ENCODE results near the gene RNU2-1.
"Not testable (repeated sequence)": the region's sequence is repeated elsewhere in the genome, so short reads cannot be mapped to it uniquely, and the experiment has no call there.

RNU2-1 gene

GRCh38 chr17:43216762-43217613 lies 16.8 kb downstream of the RNU2-1 start:
- DNase-seq: no peak

GRCh38 chr17:43216369-43216761 lies 17.4 kb downstream of the RNU2-1 start:
- DNase-seq: no peak

DNA sequence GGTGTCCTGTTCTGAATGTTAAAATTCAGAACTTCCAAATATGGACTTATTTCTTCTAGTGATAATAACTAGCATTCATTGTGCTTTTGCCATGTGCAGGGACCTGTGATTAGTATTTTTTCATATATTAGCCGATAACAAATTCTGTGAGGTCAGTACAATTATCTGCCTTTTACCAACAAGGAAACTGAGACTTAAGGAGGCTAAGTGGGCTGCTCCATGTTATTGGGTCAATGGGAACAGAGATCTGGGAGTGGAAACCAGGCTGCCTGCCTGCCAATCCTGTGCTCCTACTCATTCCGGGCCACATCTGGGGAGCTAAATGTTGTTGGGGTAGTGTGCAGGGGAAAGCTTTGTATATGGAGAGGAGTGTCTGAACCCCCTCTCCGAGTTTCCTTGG lies 18.4 kb downstream of the RNU2-1 start:
- DNase-seq: no peak

DNA sequence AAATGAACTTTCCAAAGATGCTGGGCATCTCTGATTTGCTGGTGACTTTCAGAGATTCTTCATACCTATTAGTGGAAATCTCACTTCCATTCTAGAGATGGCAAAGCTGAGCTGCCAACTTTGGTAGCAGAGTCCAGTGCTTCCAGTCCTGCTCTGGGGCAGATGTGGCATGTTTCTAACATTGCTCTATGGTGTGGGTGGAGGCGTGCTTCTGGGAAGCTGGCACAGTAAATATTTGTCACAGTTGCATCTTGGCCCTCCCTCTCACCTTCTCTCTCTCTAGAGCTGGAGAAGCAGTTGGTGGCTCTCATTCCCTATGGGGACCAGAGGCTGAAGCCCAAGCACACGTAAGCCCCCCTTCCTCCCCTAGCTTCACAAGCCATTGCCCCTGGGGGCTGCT lies 20.2 kb downstream of the RNU2-1 start:
- no peak for DNase-seq

GRCh38 chr17:43212641-43213490 lies 20.9 kb downstream of the RNU2-1 start:
- DNase-seq: no peak

DNA sequence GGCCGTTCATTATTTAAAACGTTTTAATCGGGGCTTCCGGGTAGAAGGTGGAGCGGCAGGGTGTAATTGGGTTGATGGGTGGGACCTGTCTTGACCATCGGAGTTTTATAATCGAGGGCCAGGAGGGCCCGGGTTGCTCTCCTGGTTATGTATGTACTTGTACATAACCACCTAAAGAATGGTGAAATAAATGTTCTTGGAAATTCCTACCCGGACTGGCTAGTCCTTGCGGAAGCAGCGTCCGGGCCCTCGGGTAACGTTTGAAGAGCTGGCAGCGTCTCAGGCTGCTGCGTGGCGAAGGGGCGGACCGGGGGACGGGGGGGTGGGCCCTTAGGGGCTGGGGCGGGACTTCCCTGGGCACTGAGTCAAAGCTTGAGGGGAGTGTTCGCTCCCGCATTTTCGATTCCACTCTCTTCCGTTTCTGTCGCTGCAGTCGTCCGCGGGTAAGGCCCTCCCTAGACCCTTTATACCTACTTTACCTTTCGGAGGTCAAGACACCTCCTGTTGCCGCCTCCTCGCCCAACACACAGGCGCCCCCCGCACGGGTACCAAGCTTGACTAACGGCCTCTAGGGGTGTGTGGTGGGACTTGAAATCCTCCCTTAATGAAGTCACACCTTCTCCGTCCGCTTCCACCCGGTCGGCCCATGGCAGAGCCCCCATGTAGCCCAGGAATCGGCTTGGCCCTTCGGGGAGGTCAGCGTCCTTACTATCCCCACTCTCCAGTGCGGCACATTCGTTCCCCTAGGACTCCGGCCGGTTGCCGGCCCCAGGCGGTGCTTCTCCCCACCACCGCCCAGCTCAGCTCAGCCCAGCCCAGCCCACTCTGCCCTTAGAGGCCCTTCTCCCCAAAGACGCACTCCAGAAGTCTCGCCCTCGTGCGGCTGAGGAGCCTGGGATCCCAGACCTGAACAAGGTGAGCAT lies 22.0 kb downstream of the RNU2-1 start, which contains the start of gene TMEM106A:
Gene TMEM106A, plus strand, starts transcription at position 396 of the 923 bp plus-strand sequence. CDS start 1,167 bp downstream, outside the sequence.
- peak in 44 of 51 donors; percentile 2 to 65 (median 28) for DNase-seq

- DNase-seq: no peak
Observed at GRCh38 chr17:43211123-43211479, 22.7 kb downstream of the RNU2-1 start.

- DNase-seq: no peak
Observed at GRCh38 chr17:43210576-43210975, 23.2 kb downstream of the RNU2-1 start.

DNA sequence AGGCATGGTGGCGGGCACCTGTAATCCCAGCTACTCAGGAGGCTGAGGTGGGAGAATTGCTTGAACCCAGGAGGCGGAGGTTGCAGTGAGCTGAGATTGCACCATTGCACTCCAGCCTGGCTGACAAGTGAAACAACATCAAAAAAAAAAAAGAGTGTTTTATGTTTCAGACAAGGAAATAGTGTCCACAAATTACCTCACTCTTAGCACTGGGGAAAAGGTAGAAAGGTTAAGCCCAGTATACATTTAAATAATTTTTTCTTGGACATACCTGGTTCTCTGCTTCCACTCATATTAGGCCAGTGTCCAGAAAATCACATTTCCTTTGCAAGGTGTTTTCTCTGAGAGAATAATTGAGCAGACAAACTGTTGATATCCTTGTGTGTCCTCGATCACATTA lies 30.8 kb downstream of the RNU2-1 start:
- DNase-seq: not testable (repeated sequence)

DNA sequence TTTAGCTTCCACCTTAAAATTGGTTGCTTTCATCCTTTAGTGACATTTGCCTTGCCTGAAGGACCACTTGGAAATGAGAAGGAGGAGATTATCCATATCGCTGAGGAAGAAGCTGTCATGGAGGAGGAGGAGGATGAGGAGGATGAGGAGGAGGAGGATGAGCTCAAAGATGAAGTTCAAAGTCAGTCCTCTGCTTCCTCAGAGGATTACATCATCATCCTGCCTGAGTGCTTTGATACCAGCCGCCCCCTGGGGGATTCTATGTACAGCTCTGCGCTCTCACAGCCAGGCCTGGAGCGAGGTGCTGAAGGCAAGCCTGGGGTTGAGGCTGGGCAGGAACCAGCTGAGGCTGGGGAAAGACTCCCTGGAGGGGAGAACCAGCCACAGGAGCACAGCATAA lies 33.6 kb downstream of the RNU2-1 start:
- no peak for DNase-seq

- DNase-seq: no peak
Observed at GRCh38 chr17:43199633-43200032, 34.1 kb downstream of the RNU2-1 start.

GRCh38 chr17:43193251-43193650 lies 40.5 kb downstream of the RNU2-1 start:
- DNase-seq: no peak

GRCh38 chr17:43186656-43187055 lies 47.1 kb downstream of the RNU2-1 start:
- not testable (repeated sequence) for DNase-seq

DNA sequence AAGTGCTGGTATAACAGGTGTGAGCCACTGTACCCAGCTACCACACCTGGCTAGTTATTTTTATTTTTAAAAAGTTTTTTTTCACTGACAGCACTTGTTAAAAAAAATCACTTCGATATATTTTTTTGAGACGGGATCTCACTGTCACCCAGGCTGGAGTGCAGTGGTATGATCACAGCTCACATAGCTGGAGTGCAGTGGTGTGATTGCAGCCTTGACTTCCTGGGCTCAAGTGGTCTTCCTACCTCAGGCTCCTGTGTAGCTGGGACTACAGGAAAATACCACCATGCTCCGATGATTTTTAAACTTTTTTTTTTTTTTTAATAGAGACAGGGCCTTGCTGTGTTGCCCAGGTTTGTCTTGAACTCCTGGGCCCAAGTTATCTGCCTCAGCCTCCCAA lies 49.9 kb downstream of the RNU2-1 start:
- DNase-seq: no peak

Measured in hypothalamus (tissue), 51 donors.